Gastrocnemius medialis (tissue), 4 donors: Measurements from ENCODE around the gene RPUSD2.
"Not testable (repeated sequence)": the region's sequence is repeated elsewhere in the genome, so short reads cannot be mapped to it uniquely, and the experiment has no call there.

Experiments
- CTCF ChIP-seq, 5 experiments: fragments of 450-650 bp in 3 of 5; fragments of 200-600 bp in 2 of 5; sonication (generic) in 2 of 5; IDR thresholded peaks in 4 of 5; conservative IDR thresholded peaks in 1 of 5; 1 replicate in 4 of 5; 2 replicates in 1 of 5; pipeline ENCODE4 v1.5.1; 2016 to 2019; ENCODE audit warnings: antibody characterized with exemption in 5 of 5, mild to moderate bottlenecking in 3 of 5, moderate library complexity in 3 of 5
- POLR2A ChIP-seq, 2 donors: fragments of 450-650 bp; IDR thresholded peaks; one replicate each; pipeline ENCODE4 v1.6.1; 2017; ENCODE audit warnings: antibody characterized with exemption in 2 of 2, mild to moderate bottlenecking in 2 of 2, moderate library complexity in 2 of 2

- TF ChIP-seq CTCF (IDR thresholded peaks at IDR 0.05 in 4 of 5, conservative IDR thresholded peaks at IDR 0.05 in 1 of 5); POLR2A (IDR thresholded peaks at IDR 0.05): not testable (repeated sequence)
These were observed 7.8 kb downstream of the RPUSD2 start for GRCh38 chr15:40576914-40577313.
